HG02852 (cell line): ENCODE measurements around the gene MARCHF5.
"Not testable (repeated sequence)": the region's sequence is repeated elsewhere in the genome, so short reads cannot be mapped to it uniquely, and the experiment has no call there.

ENCODE experiments used
- ATAC-seq: cut with Tn5 transposase; IDR thresholded peaks from one replicate; pipeline ENCODE4 v1.9.1; 2021; ENCODE audit warnings: mild to moderate bottlenecking, moderate library complexity; ENCODE audit not compliant: unreplicated experiment

Gene MARCHF5

GRCh38 chr10:92385831-92386230 is 94.9 kb downstream of the MARCHF5 start:
- ATAC-seq, result no peak

- no peak for ATAC-seq
Measured at GRCh38 chr10:92387289-92387940, 96.4 kb downstream of the MARCHF5 start.

- not testable (repeated sequence) for ATAC-seq
Measured at GRCh38 chr10:92393173-92393572, 102.2 kb downstream of the MARCHF5 start.

- ATAC-seq, result no peak
Measured at GRCh38 chr10:92395271-92395670, 104.3 kb downstream of the MARCHF5 start.

GRCh38 chr10:92402234-92402633 is 111.3 kb downstream of the MARCHF5 start:
- not testable (repeated sequence) for ATAC-seq
